Measurements from ENCODE around the gene NPY2R.

The NPY2R gene

DNA sequence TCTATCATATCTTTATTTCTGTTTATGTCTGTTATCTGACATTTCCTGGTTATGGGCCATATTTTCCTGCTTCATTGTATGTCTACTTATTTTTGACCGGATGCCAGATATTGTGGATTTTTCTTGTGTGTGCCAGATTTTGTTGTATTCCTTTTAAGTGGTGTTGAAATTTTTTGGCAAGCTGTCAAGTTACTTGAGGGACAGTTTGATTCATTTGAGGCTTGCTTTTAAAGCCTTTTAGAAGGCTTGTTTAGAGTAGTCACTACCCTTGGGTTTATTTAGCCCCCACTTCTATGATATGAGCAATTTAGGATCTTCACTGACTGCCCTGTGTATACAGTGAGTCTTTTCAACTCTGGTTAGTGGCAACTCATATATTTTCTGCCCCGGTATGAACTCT, 29.2 kb upstream of the NPY2R start:
- in situ Hi-C loops (cut with MboI; ENCODE audit: low sequenced_read_pairs, unreplicated experiment), result no loop called here
- no peak for DNase-seq (ENCODE audit: low spot score)
- no peak for TF ChIP-seq CTCF (IDR thresholded peaks at IDR 0.05; ENCODE audit: borderline replicate concordance, control extremely low read depth, extremely low read depth, insufficient read depth, missing control alignments)

DNA sequence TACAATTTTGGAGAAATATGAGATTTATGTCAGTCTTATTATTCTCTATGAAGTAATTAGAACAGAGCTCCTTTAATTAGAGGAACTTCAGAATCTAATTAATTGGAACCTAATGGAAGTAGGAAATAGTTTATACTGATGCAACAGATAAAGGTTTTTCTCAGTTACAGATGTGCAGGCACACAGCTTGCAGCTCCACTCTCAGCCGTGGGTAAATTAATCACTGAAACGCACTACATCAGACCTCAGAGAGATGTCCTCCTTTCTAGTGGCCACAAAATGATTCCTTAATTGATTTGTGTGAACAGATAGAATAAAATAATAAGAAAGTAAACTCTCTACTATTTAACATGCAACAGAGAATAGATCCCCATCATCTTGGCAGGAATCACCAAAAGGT, 21.5 kb upstream of the NPY2R start:
- in situ Hi-C loops (cut with MboI; ENCODE audit: low sequenced_read_pairs, unreplicated experiment), result no loop called here
- TF ChIP-seq CTCF (IDR thresholded peaks at IDR 0.05; ENCODE audit: borderline replicate concordance, control extremely low read depth, extremely low read depth, insufficient read depth, missing control alignments), result no peak
- no peak for DNase-seq (ENCODE audit: low spot score)

GRCh38 chr4:155187989-155188388, 20.4 kb upstream of the NPY2R start:
- no peak for DNase-seq (ENCODE audit: low spot score)
- in situ Hi-C loops (cut with MboI; ENCODE audit: low sequenced_read_pairs, unreplicated experiment), result no loop called here
- no peak for TF ChIP-seq CTCF (IDR thresholded peaks at IDR 0.05; ENCODE audit: borderline replicate concordance, control extremely low read depth, extremely low read depth, insufficient read depth, missing control alignments)

- no peak for TF ChIP-seq CTCF (IDR thresholded peaks at IDR 0.05; ENCODE audit: borderline replicate concordance, control extremely low read depth, extremely low read depth, insufficient read depth, missing control alignments)
- in situ Hi-C loops (cut with MboI; ENCODE audit: low sequenced_read_pairs, unreplicated experiment), result no loop called here
Measured at GRCh38 chr4:155190099-155190498, 18.3 kb upstream of the NPY2R start.

DNA sequence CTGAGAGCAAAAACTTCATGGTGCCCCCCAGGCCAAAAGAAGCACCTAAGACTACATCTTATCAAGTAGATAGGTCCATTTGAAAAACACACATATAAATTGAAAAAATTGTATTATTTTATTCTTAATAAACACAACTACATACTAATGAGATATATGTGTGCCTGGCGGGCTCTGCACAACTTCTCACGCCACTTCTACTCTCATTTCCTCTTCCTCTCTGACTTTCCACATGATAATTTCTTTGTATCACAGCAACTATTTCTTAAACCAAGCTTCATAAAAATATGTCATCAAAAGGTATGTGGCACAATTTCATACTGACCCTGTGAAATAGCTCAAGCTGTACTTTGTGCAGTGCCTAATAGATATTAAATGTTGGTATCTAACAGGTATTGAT, 10.7 kb upstream of the NPY2R start:
- in situ Hi-C loops (cut with MboI; ENCODE audit: low sequenced_read_pairs, unreplicated experiment), result no loop called here
- DNase-seq (ENCODE audit: low spot score), result no peak

More at GRCh38 chr4:155190099-155190498, 18.3 kb upstream of the NPY2R start:
- no peak for DNase-seq (ENCODE audit: low spot score)

GRCh38 chr4:155207534-155208257, 740 bp upstream of the NPY2R start:
- DNase-seq (ENCODE audit: low spot score), result no peak
- in situ Hi-C loops (cut with MboI; ENCODE audit: low sequenced_read_pairs, unreplicated experiment), result no loop called here
- TF ChIP-seq CTCF (IDR thresholded peaks at IDR 0.05; ENCODE audit: borderline replicate concordance, control extremely low read depth, extremely low read depth, insufficient read depth, missing control alignments), result no peak

More for the DNA sequence above, 10.7 kb upstream of the NPY2R start:
- no peak for TF ChIP-seq CTCF (IDR thresholded peaks at IDR 0.05; ENCODE audit: borderline replicate concordance, control extremely low read depth, extremely low read depth, insufficient read depth, missing control alignments)

Measured in GM13976 (cell line).